H1 (cell line): Measurements from ENCODE around the gene ZFP82. TPM values are rescaled to one million over a fixed set of nuclear protein-coding genes. Genes with fewer than 3 reads are reported as not detected.

Experiments
- CBX8 ChIP-seq: fragments of 300-800, 300-1000 bp; sonication (generic); IDR thresholded peaks from 2 replicates; pipeline ENCODE4 v1.7.1; 2016; ENCODE audit warnings: low read depth, low read length, borderline replicate concordance
- EZH2 ChIP-seq: fragments of 200-600 bp; sonication (generic); IDR thresholded peaks from 2 replicates; pipeline ENCODE4 v1.7.1; 2012; ENCODE audit warnings: low read depth, mild to moderate bottlenecking, moderate library complexity, low read length, inconsistent platforms; ENCODE audit not compliant: severe bottlenecking
- GABPA ChIP-seq: IDR thresholded peaks from 2 replicates; pipeline ENCODE4 v1.6.1; 2011; ENCODE audit warnings: mild to moderate bottlenecking, low read length, moderate library complexity, borderline replicate concordance; ENCODE audit not compliant: insufficient read depth
- JUND ChIP-seq: IDR thresholded peaks from 2 replicates; pipeline ENCODE4 v1.6.1; 2011; ENCODE audit warnings: mild to moderate bottlenecking, improper control_type of control experiment, low read length
- RXRA ChIP-seq: IDR thresholded peaks from 2 replicates; pipeline ENCODE4 v1.6.1; 2011; ENCODE audit warnings: low read depth, mild to moderate bottlenecking, low read length, moderate library complexity; ENCODE audit not compliant: insufficient read depth
- SAP30 ChIP-seq: fragments of 300-600 bp; sonication (generic); IDR thresholded peaks from 2 replicates; pipeline ENCODE4 v1.7.1; 2012; ENCODE audit warnings: low read length, moderate library complexity, mild to moderate bottlenecking, inconsistent platforms; ENCODE audit not compliant: insufficient read depth, insufficient replicate concordance
- TCF12 ChIP-seq: IDR thresholded peaks from 2 replicates; pipeline ENCODE4 v1.6.1; 2011; ENCODE audit warnings: low read depth, mild to moderate bottlenecking, low read length
- TEAD4 ChIP-seq: IDR thresholded peaks from 2 replicates; pipeline ENCODE4 v1.6.1; 2012; ENCODE audit warnings: low read depth, low read length, inconsistent platforms, mixed read lengths
- polyA plus RNA-seq, 7 experiments: library from polyadenylated mRNA; depleted of rRNA in 3 of 7; stranded (reverse) in 5 of 7; unstranded in 2 of 7; fragments of >200 nt in 5 of 7; fragments of 200-250 nt in 2 of 7; gene quantifications; 1 replicate in 5 of 7; 2 replicates in 1 of 7; 4 replicates in 1 of 7; pipeline versions ENCODE4 v1.2.1 to v1.2.3, GENCODE V29; 2011 to 2013; ENCODE audit warnings: missing spikeins in 2 of 7, mixed read lengths in 2 of 7
- total RNA-seq: library from RNA; stranded (reverse); fragmentation: NEBNext Ultra II Directional; extraction: Animal tissue kit (Norgen Biotek cat#: 25700); gene quantifications from 2 replicates; pipeline ENCODE4 v1.2.1, GENCODE V29; 2021
- TF ChIP-seq, protein P1 (sequence below): fragments of 300-600 bp; sonication (generic); IDR thresholded peaks from 2 replicates; pipeline ENCODE4 v1.7.1; 2012; ENCODE audit warnings: low read length, moderate library complexity, mild to moderate bottlenecking, inconsistent platforms; ENCODE audit not compliant: insufficient replicate concordance

Gene ZFP82
- total and polyA plus RNA-seq, 2 of the 8 experiments (the other 6 are each of a cell fraction or from before 2014, with no cell fraction given) = 4.8 to 16.5 TPM

- TF ChIP-seq, protein P1, sequence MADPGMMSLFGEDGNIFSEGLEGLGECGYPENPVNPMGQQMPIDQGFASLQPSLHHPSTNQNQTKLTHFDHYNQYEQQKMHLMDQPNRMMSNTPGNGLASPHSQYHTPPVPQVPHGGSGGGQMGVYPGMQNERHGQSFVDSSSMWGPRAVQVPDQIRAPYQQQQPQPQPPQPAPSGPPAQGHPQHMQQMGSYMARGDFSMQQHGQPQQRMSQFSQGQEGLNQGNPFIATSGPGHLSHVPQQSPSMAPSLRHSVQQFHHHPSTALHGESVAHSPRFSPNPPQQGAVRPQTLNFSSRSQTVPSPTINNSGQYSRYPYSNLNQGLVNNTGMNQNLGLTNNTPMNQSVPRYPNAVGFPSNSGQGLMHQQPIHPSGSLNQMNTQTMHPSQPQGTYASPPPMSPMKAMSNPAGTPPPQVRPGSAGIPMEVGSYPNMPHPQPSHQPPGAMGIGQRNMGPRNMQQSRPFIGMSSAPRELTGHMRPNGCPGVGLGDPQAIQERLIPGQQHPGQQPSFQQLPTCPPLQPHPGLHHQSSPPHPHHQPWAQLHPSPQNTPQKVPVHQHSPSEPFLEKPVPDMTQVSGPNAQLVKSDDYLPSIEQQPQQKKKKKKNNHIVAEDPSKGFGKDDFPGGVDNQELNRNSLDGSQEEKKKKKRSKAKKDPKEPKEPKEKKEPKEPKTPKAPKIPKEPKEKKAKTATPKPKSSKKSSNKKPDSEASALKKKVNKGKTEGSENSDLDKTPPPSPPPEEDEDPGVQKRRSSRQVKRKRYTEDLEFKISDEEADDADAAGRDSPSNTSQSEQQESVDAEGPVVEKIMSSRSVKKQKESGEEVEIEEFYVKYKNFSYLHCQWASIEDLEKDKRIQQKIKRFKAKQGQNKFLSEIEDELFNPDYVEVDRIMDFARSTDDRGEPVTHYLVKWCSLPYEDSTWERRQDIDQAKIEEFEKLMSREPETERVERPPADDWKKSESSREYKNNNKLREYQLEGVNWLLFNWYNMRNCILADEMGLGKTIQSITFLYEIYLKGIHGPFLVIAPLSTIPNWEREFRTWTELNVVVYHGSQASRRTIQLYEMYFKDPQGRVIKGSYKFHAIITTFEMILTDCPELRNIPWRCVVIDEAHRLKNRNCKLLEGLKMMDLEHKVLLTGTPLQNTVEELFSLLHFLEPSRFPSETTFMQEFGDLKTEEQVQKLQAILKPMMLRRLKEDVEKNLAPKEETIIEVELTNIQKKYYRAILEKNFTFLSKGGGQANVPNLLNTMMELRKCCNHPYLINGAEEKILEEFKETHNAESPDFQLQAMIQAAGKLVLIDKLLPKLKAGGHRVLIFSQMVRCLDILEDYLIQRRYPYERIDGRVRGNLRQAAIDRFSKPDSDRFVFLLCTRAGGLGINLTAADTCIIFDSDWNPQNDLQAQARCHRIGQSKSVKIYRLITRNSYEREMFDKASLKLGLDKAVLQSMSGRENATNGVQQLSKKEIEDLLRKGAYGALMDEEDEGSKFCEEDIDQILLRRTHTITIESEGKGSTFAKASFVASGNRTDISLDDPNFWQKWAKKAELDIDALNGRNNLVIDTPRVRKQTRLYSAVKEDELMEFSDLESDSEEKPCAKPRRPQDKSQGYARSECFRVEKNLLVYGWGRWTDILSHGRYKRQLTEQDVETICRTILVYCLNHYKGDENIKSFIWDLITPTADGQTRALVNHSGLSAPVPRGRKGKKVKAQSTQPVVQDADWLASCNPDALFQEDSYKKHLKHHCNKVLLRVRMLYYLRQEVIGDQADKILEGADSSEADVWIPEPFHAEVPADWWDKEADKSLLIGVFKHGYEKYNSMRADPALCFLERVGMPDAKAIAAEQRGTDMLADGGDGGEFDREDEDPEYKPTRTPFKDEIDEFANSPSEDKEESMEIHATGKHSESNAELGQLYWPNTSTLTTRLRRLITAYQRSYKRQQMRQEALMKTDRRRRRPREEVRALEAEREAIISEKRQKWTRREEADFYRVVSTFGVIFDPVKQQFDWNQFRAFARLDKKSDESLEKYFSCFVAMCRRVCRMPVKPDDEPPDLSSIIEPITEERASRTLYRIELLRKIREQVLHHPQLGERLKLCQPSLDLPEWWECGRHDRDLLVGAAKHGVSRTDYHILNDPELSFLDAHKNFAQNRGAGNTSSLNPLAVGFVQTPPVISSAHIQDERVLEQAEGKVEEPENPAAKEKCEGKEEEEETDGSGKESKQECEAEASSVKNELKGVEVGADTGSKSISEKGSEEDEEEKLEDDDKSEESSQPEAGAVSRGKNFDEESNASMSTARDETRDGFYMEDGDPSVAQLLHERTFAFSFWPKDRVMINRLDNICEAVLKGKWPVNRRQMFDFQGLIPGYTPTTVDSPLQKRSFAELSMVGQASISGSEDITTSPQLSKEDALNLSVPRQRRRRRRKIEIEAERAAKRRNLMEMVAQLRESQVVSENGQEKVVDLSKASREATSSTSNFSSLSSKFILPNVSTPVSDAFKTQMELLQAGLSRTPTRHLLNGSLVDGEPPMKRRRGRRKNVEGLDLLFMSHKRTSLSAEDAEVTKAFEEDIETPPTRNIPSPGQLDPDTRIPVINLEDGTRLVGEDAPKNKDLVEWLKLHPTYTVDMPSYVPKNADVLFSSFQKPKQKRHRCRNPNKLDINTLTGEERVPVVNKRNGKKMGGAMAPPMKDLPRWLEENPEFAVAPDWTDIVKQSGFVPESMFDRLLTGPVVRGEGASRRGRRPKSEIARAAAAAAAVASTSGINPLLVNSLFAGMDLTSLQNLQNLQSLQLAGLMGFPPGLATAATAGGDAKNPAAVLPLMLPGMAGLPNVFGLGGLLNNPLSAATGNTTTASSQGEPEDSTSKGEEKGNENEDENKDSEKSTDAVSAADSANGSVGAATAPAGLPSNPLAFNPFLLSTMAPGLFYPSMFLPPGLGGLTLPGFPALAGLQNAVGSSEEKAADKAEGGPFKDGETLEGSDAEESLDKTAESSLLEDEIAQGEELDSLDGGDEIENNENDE = no peak
- TF ChIP-seq JUND = no peak
- TF ChIP-seq GABPA = no peak
- TF ChIP-seq TEAD4 = no peak
- no peak for TF ChIP-seq RXRA
- no peak for TF ChIP-seq TCF12
- no peak for TF ChIP-seq SAP30
- TF ChIP-seq CBX8 = no peak
- no peak for TF ChIP-seq EZH2
Observed at GRCh38 chr19:36378625-36379509, 39.6 kb downstream of the ZFP82 start, which contains the start of gene ZFP14 (continued).
